PC-3 (cell line): Measurements from ENCODE around the gene MACROD2. TPM values are rescaled to one million over a fixed set of nuclear protein-coding genes. Genes with fewer than 3 reads are reported as not detected.
A peak's percentile ranks its signal among the peaks of the same experiment; 100 is the strongest.

Experiments used
- ATAC-seq: fragments of 200-7000 bp; cut with Tn5 transposase; 2 replicates; pipeline ENCODE4 v1.9.1; 2020; ENCODE audit warnings: mild to moderate bottlenecking, moderate library complexity
- BruUV-seq: library from RNA; stranded (reverse); fragments of 400-500 nt; replicated peaks from 2 replicates; lab custom pipeline; 2021; lab: Mats Ljungman, UMichigan
- CTCF ChIA-PET: fragments of 300-600 bp; sonication (Branson Sonifier 250); formaldehyde crosslinking; loops from one replicate; lab custom pipeline; 2022; ENCODE audit warnings: antibody characterized with exemption; lab: Charles Lee
- POLR2A ChIA-PET: fragments of 300-600 bp; sonication (Branson Sonifier 250); formaldehyde crosslinking; loops from one replicate; lab custom pipeline; 2022; ENCODE audit warnings: antibody characterized with exemption; ENCODE audit not compliant: unreplicated experiment; lab: Charles Lee
- DNase-seq: peaks from one replicate; pipeline ENCODE4 v3.0.0-alpha.2; 2015
- H2AFZ ChIP-seq: fragments of 300-600 bp; sonication (generic); 2 replicates; pipeline ENCODE4 v1.6.0; 2016; ENCODE audit warnings: antibody characterized with exemption, low read length
- H3F3A ChIP-seq: fragments of 300-600 bp; sonication (generic); one replicate; pipeline ENCODE4 v1.6.0; 2017; ENCODE audit warnings: antibody characterized with exemption, low read length, control low read depth, mild to moderate bottlenecking; ENCODE audit not compliant: unreplicated experiment
- H3K27ac ChIP-seq: fragments of 300-600 bp; sonication (generic); 2 replicates; pipeline ENCODE4 v1.5.1; 2016; ENCODE audit warnings: mild to moderate bottlenecking, low read length
- H3K27me3 ChIP-seq: fragments of 300-600 bp; sonication (generic); 2 replicates; pipeline ENCODE4 v1.6.1; 2016; ENCODE audit warnings: low read length, mixed read lengths
- H3K36me3 ChIP-seq: fragments of 300-600 bp; sonication (generic); 2 replicates; pipeline ENCODE4 v1.6.1; 2016; ENCODE audit warnings: low read depth, mixed run types, low read length, mixed read lengths
- H3K4me1 ChIP-seq: fragments of 300-600 bp; sonication (generic); 2 replicates; pipeline ENCODE4 v1.5.1; 2016; ENCODE audit warnings: low read length; ENCODE audit not compliant: insufficient read depth
- H3K4me2 ChIP-seq: fragments of 300-600 bp; sonication (generic); 2 replicates; pipeline ENCODE4 v1.6.0; 2016; ENCODE audit warnings: low read length
- H3K4me3 ChIP-seq: fragments of 300-600 bp; sonication (generic); 2 replicates; pipeline ENCODE4 v1.5.1; 2016; ENCODE audit warnings: mild to moderate bottlenecking, low read length, mixed read lengths
- H3K79me2 ChIP-seq: fragments of 300-600 bp; sonication (generic); 2 replicates; pipeline ENCODE4 v1.6.1; 2017; ENCODE audit warnings: low read length, mixed read lengths
- H3K9ac ChIP-seq: fragments of 300-600 bp; sonication (generic); 2 replicates; pipeline ENCODE4 v1.6.0; 2016; ENCODE audit warnings: mild to moderate bottlenecking, low read length
- H3K9me2 ChIP-seq: fragments of 300-600 bp; sonication (generic); replicated peaks from 2 replicates; pipeline ENCODE4 v1.6.1; 2016; ENCODE audit warnings: mixed run types, low read length, mixed read lengths
- H3K9me3 ChIP-seq: fragments of 300-600 bp; sonication (generic); 2 replicates; pipeline ENCODE4 v1.6.1; 2016; ENCODE audit warnings: low read length, mixed read lengths
- H4K20me1 ChIP-seq: fragments of 300-600 bp; sonication (generic); 2 replicates; pipeline ENCODE4 v1.6.1; 2016; ENCODE audit warnings: low read length, mixed read lengths
- CTCF ChIP-seq: fragments of 300-600 bp; sonication (generic); conservative IDR thresholded peaks from 2 replicates; pipeline ENCODE4 v1.5.1; 2017; ENCODE audit warnings: antibody characterized with exemption, low read depth, mild to moderate bottlenecking, low read length
- EZH2 ChIP-seq: fragments of 300-600 bp; sonication (generic); IDR thresholded peaks from one replicate; pipeline ENCODE4 v1.6.1; 2017; ENCODE audit warnings: antibody characterized with exemption, mild to moderate bottlenecking, low read length; ENCODE audit not compliant: unreplicated experiment
- EZH2phosphoT487 ChIP-seq: fragments of 300-600 bp; sonication (generic); IDR thresholded peaks from 2 replicates; pipeline ENCODE4 v1.6.1; 2018; ENCODE audit warnings: mild to moderate bottlenecking, antibody characterized with exemption, low read length, borderline replicate concordance
- intact Hi-C: fragments of 100-400 bp; cut with micrococcal nuclease; formaldehyde crosslinking; loops from 2 replicates; pipeline ENCODE4 v1.9.0; 2023
- total RNA-seq: library from RNA; depleted of rRNA; stranded (reverse); fragments of >200 nt; gene quantifications from 2 replicates; pipeline ENCODE4 v1.2.3, GENCODE V29; 2014

The MACROD2 gene
- total RNA-seq, 1 experiment from 2014 or later: 3.1 TPM

- Histone ChIP-seq H3K4me3 (no peak overlapping the region), H3K9ac (no peak overlapping the region), H3K27ac (no peak overlapping the region), H3F3A (peaks cover 11% of the 10 kb centered on the region), H2AFZ (no peak overlapping the region), H4K20me1 (no peaks in the 10 kb centered on the region), H3K4me1 (peaks cover 25% of the 10 kb centered on the region), H3K79me2 (no peaks in the 10 kb centered on the region), H3K9me2 (no peaks in the 10 kb centered on the region), H3K4me2 (no peak overlapping the region), H3K9me3 (no peaks in the 10 kb centered on the region), H3K36me3 (no peaks in the 10 kb centered on the region), H3K27me3 (no peaks in the 10 kb centered on the region)
- ATAC-seq (no peak), DNase-seq (no peak)
- intact Hi-C loops: no loop called here
- CTCF ChIA-PET: no interaction called here
- TF ChIP-seq CTCF (no peak), EZH2 (no peak), EZH2phosphoT487 (no peak)
- POLR2A ChIA-PET: no interaction called here
- no TSS peak for BruUV-seq
These were observed 237.3 kb downstream of the MACROD2 start for GRCh38 chr20:14232650-14233049.

GRCh38 chr20:14234666-14235295 lies 239.5 kb downstream of the MACROD2 start:
- Histone ChIP-seq H3K4me2 (peak overlapping the region; percentile 33), H3K79me2 (no peaks in the 10 kb centered on the region), H3K27me3 (no peaks in the 10 kb centered on the region), H3K36me3 (no peaks in the 10 kb centered on the region), H3K9ac (no peak overlapping the region), H3K9me3 (no peaks in the 10 kb centered on the region), H3K9me2 (no peaks in the 10 kb centered on the region), H3K27ac (peak overlapping the region; percentile 25), H3F3A (peaks cover 11% of the 10 kb centered on the region), H4K20me1 (no peaks in the 10 kb centered on the region), H3K4me3 (peak overlapping the region; percentile 16; the same call in 1 of the 2 replicates), H3K4me1 (peaks cover 24% of the 10 kb centered on the region), H2AFZ (no peak overlapping the region)
- ChIA-PET POLR2A (interaction anchor here (0.7 kb wide), 1 partner anchor 380 kb away, joined by 3 read pairs; no protein-coding TSS in a partner anchor), CTCF (interaction anchor here (1.3 kb wide), 1 partner anchor 41 kb away, joined by 3 read pairs; no protein-coding TSS in a partner anchor)
- intact Hi-C loops: no loop called here
- no TSS peak for BruUV-seq
- no peak for TF ChIP-seq CTCF
- TF ChIP-seq EZH2: no peak
- no peak for TF ChIP-seq EZH2phosphoT487
- DNase-seq: peak; percentile 76
- ATAC-seq: peak; percentile 90

GRCh38 chr20:14235355-14235754 lies 240.0 kb downstream of the MACROD2 start:
- peak overlapping the region; percentile 33 for H3K4me2 ChIP-seq

More at GRCh38 chr20:14235355-14235754, 240.0 kb downstream of the MACROD2 start:
- Histone ChIP-seq H3K9me3 (no peaks in the 10 kb centered on the region), H2AFZ (peak overlapping the region; percentile 41), H3K9ac (no peak overlapping the region), H3K36me3 (no peaks in the 10 kb centered on the region), H3K4me3 (no peak overlapping the region), H3K27me3 (no peaks in the 10 kb centered on the region), H4K20me1 (no peaks in the 10 kb centered on the region), H3K4me1 (peaks cover 20% of the 10 kb centered on the region), H3K9me2 (no peaks in the 10 kb centered on the region), H3K79me2 (no peaks in the 10 kb centered on the region), H3K27ac (peak overlapping the region; percentile 25), H3F3A (peaks cover 11% of the 10 kb centered on the region)
- intact Hi-C loops: no loop called here
- POLR2A ChIA-PET: no interaction called here
- CTCF ChIA-PET: interaction anchor here (0.6 kb wide), 2 partner anchors 26 to 59 kb away, joined by 3 read pairs; no protein-coding TSS in a partner anchor
- BruUV-seq: no TSS peak
- ATAC-seq (peak; percentile 79), DNase-seq (peak; percentile 75)
- TF ChIP-seq EZH2phosphoT487: no peak
- TF ChIP-seq CTCF: no peak
- no peak for TF ChIP-seq EZH2
